Mesothelial cell of epicardium (in vitro differentiated cells): ENCODE measurements around the gene STYXL2. TPM values are rescaled to one million over a fixed set of nuclear protein-coding genes. Genes with fewer than 3 reads are reported as not detected.

Experiments used
- DNase-seq, 2 experiments: peaks; one replicate each; pipeline ENCODE4 v3.0.0; 2021; ENCODE audit warnings: low spot score in 2 of 2; ENCODE audit not compliant: unreplicated experiment in 2 of 2
- H3K27ac Mint-ChIP-seq: 2 replicates; pipeline ENCODE4 v1.8.0; 2021; ENCODE audit warnings: mixed read lengths
- H3K27me3 Mint-ChIP-seq: 2 replicates; pipeline ENCODE4 v1.8.0; 2021; ENCODE audit warnings: low read depth, mixed read lengths
- H3K36me3 Mint-ChIP-seq: 2 replicates; pipeline ENCODE4 v1.8.0; 2021; ENCODE audit warnings: mixed read lengths
- H3K4me1 Mint-ChIP-seq: 2 replicates; pipeline ENCODE4 v1.8.0; 2021; ENCODE audit warnings: mixed read lengths
- H3K4me3 Mint-ChIP-seq: 2 replicates; pipeline ENCODE4 v1.8.0; 2021; ENCODE audit warnings: mild to moderate bottlenecking, moderate library complexity, mixed read lengths
- H3K9me3 Mint-ChIP-seq: 2 replicates; pipeline ENCODE4 v1.8.0; 2021; ENCODE audit warnings: mixed read lengths
- CTCF ChIP-seq: fragments of 200-600 bp; sonication (generic); IDR thresholded peaks from one replicate; pipeline ENCODE4 v1.5.0; 2021; ENCODE audit warnings: antibody characterized with exemption; ENCODE audit not compliant: unreplicated experiment
- total RNA-seq: library from RNA; stranded (reverse); gene quantifications from 3 replicates; pipeline ENCODE4 v1.2.1, GENCODE V29; 2021

The STYXL2 gene
- total RNA-seq, 1 donor from 2014 or later = 0.18 TPM

GRCh38 chr1:167068761-167069160 is 25.1 kb upstream of the STYXL2 start:
- Mint-ChIP-seq H3K4me3 (no peak overlapping the region), H3K4me1 (peaks cover 3% of the 10 kb centered on the region), H3K9me3 (no peaks in the 10 kb centered on the region), H3K27me3 (peaks cover 2% of the 10 kb centered on the region), H3K27ac (no peak overlapping the region), H3K36me3 (no peaks in the 10 kb centered on the region)
- DNase-seq = no peak
- no peak for TF ChIP-seq CTCF

GRCh38 chr1:167071286-167071685 is 22.6 kb upstream of the STYXL2 start:
- no peaks in the 10 kb centered on the region for H3K36me3 Mint-ChIP-seq
- H3K4me3 Mint-ChIP-seq = no peak overlapping the region
- H3K27ac Mint-ChIP-seq = no peak overlapping the region
- peaks cover 2% of the 10 kb centered on the region for H3K27me3 Mint-ChIP-seq
- TF ChIP-seq CTCF = no peak
- H3K9me3 Mint-ChIP-seq = no peaks in the 10 kb centered on the region
- H3K4me1 Mint-ChIP-seq = peaks cover 3% of the 10 kb centered on the region
- DNase-seq = no peak

- Mint-ChIP-seq H3K9me3 (no peaks in the 10 kb centered on the region), H3K27me3 (peaks cover 11% of the 10 kb centered on the region), H3K4me1 (no peaks in the 10 kb centered on the region), H3K36me3 (no peaks in the 10 kb centered on the region), H3K4me3 (no peak overlapping the region), H3K27ac (no peak overlapping the region)
- TF ChIP-seq CTCF = no peak
- DNase-seq = no peak
These were observed 17.7 kb upstream of the STYXL2 start for GRCh38 chr1:167076136-167076710.

- Mint-ChIP-seq H3K4me1 (no peaks in the 10 kb centered on the region), H3K27ac (no peak overlapping the region), H3K9me3 (no peaks in the 10 kb centered on the region), H3K4me3 (no peak overlapping the region), H3K36me3 (no peaks in the 10 kb centered on the region), H3K27me3 (peaks cover 11% of the 10 kb centered on the region)
- no peak for DNase-seq
- TF ChIP-seq CTCF = no peak
These were observed 16.6 kb upstream of the STYXL2 start for GRCh38 chr1:167077128-167077867.

GRCh38 chr1:167077868-167078210 is 16.0 kb upstream of the STYXL2 start:
- TF ChIP-seq CTCF = no peak
- H3K4me1 Mint-ChIP-seq = no peaks in the 10 kb centered on the region
- H3K27ac Mint-ChIP-seq = no peak overlapping the region
- H3K4me3 Mint-ChIP-seq = no peak overlapping the region
- no peak for DNase-seq
- H3K9me3 Mint-ChIP-seq = no peaks in the 10 kb centered on the region
- peaks cover 11% of the 10 kb centered on the region for H3K27me3 Mint-ChIP-seq
- H3K36me3 Mint-ChIP-seq = no peaks in the 10 kb centered on the region
